NCI-H1092 (cell line): ENCODE data around the gene GMDS.

Source experiments
- DNase-seq: peaks from one replicate; lab custom pipeline; 2025; lab: John Stamatoyannopoulos, UW

Gene GMDS

GRCh38 chr6:2133716-2134310, 111.6 kb downstream of the GMDS start:
- DNase-seq, result no peak

GRCh38 chr6:2132916-2133315, 112.5 kb downstream of the GMDS start:
- DNase-seq, result no peak

DNA sequence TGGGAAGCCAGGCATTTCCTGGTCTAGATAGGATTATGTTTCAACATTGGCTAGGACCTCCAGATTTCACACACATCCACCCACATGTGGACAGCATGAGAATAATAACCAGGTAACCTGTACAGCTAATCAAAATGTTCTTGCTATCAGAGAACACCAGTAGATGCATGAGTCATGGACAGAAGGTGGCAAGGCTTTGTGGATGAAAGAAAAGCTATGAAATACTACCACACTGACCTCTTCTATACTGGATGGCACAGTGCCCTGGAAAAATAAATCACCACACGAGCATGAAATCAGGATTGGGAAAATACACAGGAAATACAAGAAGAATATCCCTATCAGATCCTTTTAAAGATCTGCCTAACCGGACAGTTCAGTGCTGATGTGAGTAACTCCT, 113.0 kb downstream of the GMDS start:
- no peak for DNase-seq

DNA sequence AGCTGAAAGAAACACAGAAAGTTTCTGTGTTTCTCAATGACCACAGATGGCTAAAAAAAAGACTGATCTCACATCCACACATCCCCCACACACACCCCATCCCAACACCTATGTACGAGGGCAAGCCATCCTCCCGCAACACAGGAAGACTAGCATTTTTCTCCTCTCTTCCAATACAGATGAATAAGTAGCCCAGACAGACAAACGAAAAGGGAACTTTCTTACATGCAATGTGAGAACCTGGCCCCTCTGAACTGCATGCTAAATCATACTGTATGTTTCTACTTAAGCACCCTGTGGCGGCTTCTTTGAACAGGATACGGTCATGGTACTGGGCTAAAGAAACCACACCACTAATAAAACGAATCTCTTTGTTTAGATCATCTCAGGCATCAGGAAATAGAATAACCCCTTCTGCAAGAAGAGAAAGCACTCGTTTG, 116.2 kb downstream of the GMDS start:
- no peak for DNase-seq

GRCh38 chr6:2127484-2127911, 117.9 kb downstream of the GMDS start:
- no peak for DNase-seq

DNA sequence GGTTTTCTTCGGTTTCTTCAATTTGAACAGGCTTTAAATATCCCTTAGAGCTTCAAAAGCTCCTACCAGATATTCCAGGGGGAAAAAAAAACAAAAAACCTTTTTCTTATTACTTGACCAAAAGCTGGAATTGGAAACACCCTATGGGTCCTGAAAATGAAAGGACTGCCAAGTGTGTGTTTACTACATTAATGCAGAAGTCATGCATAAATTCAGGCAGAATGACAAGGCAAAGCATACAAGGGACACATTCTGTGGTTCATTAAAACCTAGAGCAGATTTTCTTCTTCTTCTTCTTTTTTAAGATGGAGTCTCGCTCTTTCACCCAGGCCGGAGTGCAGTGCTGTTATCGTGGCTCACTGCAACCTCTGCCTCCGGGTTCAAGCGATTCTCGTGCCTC, 119.1 kb downstream of the GMDS start:
- no peak for DNase-seq

- no peak for DNase-seq
These were observed 120.2 kb downstream of the GMDS start for GRCh38 chr6:2125158-2125557.

DNA sequence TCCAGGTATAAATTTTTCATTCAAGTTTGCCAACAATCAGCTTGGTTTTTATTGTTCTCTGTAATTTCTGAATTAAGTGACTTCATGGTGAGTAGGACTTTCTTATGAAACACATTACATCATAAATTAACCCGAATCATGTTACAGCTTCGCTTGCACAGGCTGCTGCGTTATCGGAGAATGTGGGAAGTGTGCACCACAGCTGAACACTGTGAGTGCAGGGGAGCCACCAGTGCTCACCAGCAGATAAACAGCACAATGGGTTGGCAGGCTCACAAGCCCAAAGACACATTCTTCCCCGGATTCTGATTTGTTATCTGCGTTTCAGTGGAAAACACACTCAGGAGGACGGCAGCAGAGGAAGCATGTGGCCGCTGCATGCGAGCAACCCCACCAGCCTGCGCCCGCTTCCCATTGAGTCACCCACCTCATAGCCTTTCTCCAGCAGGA, 121.1 kb downstream of the GMDS start:
- no peak for DNase-seq

DNA sequence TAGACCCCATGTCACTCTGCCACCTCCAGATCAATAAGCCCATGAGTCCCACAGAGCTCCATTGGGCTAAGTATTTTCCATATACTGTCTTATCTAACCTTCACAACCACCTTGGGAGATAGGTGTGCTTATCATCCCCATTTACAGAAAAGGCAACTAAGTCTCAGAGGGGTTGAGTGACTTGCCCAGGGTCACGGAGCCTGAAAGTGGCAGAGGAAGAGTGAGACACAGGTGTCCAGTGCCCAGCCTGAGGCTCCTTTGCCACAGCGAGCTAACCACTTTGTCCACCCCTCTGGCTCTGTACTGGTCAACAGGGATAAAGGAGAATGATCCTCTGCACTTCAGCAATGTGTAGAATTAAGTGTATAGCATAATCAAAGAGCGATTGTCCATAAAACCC, 124.5 kb downstream of the GMDS start:
- DNase-seq, result no peak

GRCh38 chr6:2119275-2119674, 126.1 kb downstream of the GMDS start:
- DNase-seq, result no peak

DNA sequence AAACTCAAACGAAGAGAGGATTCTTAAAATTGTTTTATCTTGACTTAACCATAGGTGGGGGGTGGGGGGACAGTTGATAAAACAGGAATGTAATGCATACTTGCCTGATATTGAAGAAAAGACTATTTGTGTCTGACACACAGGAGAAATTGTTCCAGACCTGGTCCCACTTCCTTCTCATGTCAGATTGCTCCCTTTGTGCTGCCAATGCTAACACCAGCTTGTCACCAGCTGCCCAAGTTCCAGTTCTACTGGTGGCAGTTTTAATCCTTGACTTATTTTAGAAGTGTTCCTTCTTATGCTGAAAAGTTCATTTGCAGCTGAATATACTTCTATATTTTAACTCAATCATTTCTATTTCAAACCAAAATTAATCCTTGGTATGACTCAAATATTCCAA, 127.3 kb downstream of the GMDS start:
- DNase-seq, result no peak

DNA sequence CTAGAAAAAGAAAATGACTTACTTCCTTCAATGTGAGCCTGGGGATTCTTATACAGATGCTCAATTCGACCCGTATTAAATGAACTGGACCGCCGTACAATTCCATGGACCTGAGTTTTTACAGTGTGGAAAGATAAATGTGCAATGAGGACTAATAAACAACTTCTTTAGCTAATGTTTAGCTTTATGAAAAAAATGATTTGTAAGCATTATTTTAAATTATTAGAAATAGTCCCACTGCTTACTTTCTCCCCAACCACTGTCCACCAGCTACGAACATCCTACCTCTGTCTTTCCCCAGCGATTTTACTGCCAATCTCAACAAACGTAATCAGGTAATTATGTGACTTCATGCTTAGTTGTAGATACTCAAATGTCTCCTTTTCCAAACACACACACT, 128.0 kb downstream of the GMDS start:
- DNase-seq, result no peak

DNA sequence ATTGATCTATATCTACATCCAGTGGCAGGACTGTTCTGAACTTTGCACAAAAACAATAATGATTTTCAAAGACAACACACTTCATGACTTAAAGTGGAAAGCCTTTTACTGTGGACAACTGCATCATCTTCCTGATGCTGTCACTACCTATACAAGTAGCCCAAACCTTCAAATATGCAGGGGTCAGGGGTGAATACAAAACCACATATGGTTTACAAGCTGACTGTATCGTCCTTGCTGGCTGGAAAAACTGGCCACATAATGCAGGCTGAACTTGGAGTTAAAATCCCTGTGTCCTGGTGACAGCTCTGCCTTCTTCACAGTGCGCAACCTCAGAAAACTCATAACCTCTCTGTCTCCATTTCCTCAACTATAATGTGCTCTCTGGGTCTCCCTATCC, 128.9 kb downstream of the GMDS start:
- no peak for DNase-seq

GRCh38 chr6:2114100-2114499, 131.3 kb downstream of the GMDS start:
- DNase-seq, result no peak

DNA sequence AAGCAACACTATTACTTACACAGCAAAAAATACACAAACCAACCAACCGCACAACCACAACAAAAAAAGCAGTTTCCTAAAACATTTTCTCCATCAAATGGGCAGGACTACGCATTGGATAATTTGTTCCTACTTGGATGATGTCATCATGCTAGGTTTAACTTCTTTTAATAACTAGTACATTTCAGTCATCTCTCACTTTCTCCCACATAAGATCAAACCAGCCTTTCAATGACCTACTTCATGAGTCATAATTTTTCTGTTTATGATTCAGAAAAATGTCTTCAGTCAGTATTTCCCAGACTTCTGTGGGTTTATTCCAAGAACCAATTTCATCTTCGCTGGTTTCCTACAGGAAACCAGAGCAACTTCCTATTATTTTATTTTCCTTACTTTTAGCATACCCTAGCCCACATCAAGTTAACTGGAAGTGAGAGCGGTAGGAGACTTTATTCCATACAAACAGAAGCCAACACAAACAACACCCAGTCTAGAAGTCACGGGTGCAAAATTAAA, 134.2 kb downstream of the GMDS start:
- DNase-seq, result no peak

- DNase-seq, result no peak
These were observed 134.9 kb downstream of the GMDS start for GRCh38 chr6:2110504-2110903.

DNA sequence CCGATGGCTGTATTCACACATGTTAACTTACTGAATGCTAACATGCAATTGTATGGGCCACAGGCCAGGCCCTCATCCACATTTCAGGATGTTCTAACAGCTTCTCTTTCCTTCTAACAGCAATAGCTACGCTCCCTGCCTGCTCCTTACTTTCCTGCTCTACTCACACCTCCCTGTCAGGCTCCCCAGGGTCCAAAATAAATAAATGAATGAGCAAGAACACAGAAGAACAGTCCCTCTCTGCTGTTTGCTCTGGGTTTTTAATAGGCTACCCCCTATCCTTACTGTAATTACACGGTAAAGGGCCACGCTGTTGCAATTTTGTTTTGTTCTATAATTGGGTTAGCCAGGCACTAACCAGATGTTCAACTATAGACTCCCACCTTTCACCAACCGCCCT, 135.6 kb downstream of the GMDS start:
- peak; percentile 40 for DNase-seq

DNA sequence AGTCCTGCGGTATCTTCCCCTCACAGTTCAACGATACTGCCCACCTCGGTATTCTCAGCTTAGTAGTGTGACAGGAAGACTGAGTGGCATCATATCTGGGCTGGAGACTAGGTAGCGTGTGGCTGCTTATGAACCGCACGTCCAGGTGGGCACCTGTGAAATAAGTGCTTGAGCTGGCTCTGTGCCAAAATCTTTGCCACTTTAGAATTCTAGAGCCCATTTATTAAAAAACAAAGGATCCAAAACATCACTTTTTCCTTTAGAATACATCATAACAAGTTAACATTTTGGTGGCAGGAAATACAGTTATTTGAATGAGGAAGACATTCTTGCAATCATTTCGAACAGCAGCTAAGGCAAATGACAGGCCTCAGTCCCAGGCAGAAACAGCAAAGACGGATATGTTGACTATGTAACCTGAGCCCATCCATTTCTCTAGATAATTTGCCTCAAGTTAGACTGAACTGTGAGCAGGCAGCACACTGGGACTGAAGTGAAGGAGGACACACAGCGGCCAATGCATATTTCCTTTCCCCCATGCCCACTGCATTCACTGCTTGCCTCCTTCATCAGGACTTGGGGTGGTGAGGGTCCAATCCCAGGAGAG, 136.6 kb downstream of the GMDS start:
- peak; percentile 43 for DNase-seq

- no peak for DNase-seq
These were observed 140.9 kb downstream of the GMDS start for GRCh38 chr6:2104524-2104880.

GRCh38 chr6:2103765-2104523, 141.5 kb downstream of the GMDS start:
- DNase-seq, result no peak

- no peak for DNase-seq
These were observed 142.4 kb downstream of the GMDS start for GRCh38 chr6:2102966-2103365.

GRCh38 chr6:2102316-2102883, 143.0 kb downstream of the GMDS start:
- no peak for DNase-seq

DNA sequence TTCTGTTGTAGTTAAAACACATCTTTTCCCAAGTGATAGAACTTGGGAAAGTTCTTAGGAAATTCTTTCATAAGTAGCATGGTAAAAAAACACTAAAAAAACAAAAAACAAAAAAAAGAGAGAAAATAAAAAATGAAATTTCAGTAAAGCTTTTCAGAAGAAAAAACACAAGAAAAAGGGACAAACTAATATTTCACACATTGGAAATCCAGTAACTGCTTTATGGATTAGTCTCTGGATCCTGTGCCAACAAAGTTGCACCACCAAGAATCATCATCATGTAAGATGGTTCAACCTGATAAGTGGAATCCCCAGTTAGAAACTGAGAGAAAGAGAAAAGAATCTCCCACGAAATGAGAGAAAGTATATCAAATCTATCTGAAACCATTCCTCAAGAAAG, 144.2 kb downstream of the GMDS start:
- no peak for DNase-seq
